ENCODE data around the gene RGP1.

RGP1 gene

DNA sequence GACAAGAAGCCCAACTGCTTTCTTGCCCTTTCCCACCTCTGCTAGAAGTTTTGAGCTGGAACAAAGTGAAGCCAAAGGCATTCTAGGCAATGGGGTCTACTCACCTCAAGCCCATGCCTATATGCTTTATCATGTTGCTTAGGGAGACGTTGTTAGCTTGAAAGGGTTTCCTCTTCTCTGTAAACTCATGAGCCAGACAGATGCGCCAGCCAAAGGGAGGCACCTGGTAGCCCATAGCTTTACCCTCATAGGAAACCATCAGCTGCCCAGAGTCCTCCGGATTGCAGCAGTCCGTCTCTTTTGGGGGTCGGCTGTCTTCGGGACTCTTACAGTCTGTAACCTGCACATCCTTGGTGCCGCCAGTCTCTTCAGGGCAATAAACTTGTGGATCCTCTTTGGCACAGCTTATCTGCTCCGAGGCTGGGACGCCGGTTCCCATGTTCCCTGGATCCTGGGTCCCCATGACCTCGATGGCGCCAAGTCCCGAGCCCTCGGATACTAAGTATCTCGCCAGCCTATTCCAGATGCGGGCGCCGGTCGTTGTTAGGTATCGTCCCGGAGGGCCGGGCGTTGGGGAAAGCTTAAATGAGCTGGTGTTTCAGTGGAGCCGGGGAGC lies 737 bp upstream of the RGP1 start:
- Mint-ChIP-seq H3K27ac (peak overlapping the region; percentile 64 to 85 (median 74)), H3K9me3 (no peaks in the 10 kb centered on the region), H3K4me1 (peaks cover 38% of the 10 kb centered on the region), H3K36me3 (ENCODE audit: low read depth) (peaks cover 44% of the 10 kb centered on the region), H3K4me3 (peak overlapping the region; percentile 93 to 96 (median 94)), H3K27me3 (ENCODE audit: low read depth) (no peaks in the 10 kb centered on the region)
- TF ChIP-seq, protein P1, sequence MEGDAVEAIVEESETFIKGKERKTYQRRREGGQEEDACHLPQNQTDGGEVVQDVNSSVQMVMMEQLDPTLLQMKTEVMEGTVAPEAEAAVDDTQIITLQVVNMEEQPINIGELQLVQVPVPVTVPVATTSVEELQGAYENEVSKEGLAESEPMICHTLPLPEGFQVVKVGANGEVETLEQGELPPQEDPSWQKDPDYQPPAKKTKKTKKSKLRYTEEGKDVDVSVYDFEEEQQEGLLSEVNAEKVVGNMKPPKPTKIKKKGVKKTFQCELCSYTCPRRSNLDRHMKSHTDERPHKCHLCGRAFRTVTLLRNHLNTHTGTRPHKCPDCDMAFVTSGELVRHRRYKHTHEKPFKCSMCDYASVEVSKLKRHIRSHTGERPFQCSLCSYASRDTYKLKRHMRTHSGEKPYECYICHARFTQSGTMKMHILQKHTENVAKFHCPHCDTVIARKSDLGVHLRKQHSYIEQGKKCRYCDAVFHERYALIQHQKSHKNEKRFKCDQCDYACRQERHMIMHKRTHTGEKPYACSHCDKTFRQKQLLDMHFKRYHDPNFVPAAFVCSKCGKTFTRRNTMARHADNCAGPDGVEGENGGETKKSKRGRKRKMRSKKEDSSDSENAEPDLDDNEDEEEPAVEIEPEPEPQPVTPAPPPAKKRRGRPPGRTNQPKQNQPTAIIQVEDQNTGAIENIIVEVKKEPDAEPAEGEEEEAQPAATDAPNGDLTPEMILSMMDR (IDR thresholded peaks at IDR 0.05; ENCODE audit: unreplicated experiment in 3 of 3), result no peak

DNA sequence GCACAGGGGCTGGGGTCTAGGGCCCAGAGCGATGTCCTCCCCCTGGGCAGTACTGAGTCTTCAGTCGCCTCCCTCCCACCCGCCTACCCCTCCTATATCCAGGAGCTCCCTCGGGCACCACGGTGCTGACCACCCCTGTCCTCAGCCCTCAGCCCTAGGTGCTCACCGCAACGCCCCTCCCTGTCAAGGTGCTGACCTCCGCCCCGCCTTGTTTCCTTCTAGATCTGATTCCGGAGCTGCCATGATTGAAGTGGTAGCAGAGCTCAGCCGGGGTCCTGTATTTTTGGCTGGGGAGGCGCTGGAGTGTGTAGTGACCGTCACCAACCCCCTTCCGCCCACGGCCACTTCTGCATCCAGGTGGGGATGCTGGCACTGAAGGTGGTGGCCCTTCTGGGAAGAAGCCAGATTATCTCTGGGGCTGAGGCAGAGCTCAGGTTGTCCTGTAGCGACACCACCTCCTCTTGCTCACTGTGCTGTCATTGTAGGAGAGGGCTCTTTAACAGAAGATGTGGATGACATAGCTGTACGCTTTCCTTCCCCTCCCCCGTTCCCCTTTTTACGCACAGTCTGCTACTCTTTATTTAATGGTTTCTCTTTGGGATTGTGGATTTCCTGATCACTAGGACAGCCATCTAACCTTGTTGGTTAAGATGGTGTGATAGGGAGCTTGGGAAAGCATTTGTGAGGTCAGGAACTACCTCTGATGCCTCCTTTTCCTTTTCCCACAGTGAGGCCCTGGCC lies 598 bp downstream of the RGP1 start:
- peak overlapping the region; percentile 94 to 97 (median 97) for H3K4me3 Mint-ChIP-seq
- H3K9me3 Mint-ChIP-seq, result no peaks in the 10 kb centered on the region
- peak overlapping the region; percentile 86 to 96 (median 95) for H3K27ac Mint-ChIP-seq
- H3K4me1 Mint-ChIP-seq, result peaks cover 35% of the 10 kb centered on the region
- H3K27me3 Mint-ChIP-seq (ENCODE audit: low read depth), result no peaks in the 10 kb centered on the region
- peaks cover 45% of the 10 kb centered on the region for H3K36me3 Mint-ChIP-seq (ENCODE audit: low read depth)
- TF ChIP-seq, protein P1 (IDR thresholded peaks at IDR 0.05; ENCODE audit: unreplicated experiment in 3 of 3), result no peak

- TF ChIP-seq, protein P1 (IDR thresholded peaks at IDR 0.05; ENCODE audit: unreplicated experiment in 3 of 3), result no peak
- Mint-ChIP-seq H3K36me3 (ENCODE audit: low read depth) (peaks cover 44% of the 10 kb centered on the region), H3K27me3 (ENCODE audit: low read depth) (no peaks in the 10 kb centered on the region), H3K4me1 (peaks cover 35% of the 10 kb centered on the region), H3K4me3 (peak overlapping the region; percentile 94 to 97 (median 97)), H3K9me3 (no peaks in the 10 kb centered on the region), H3K27ac (peak overlapping the region; percentile 86 to 96 (median 95))
Observed at GRCh38 chr9:35750256-35750531, 1.1 kb downstream of the RGP1 start.

GRCh38 chr9:35753466-35753865 lies 4.4 kb downstream of the RGP1 start:
- no peak overlapping the region for H3K27ac Mint-ChIP-seq

GRCh38 chr9:35754264-35754663 lies 5.2 kb downstream of the RGP1 start, which contains the start of gene MSMP:
MSMP (minus strand) TSS chr9:35754276; CDS start chr9:35754129, 147 bp downstream.
- H3K4me3 Mint-ChIP-seq, result peak within 1 kb of the TSS; percentile 6 to 32 (median 22)
- TF ChIP-seq, protein P1 (IDR thresholded peaks at IDR 0.05; ENCODE audit: unreplicated experiment in 3 of 3), result no peak
- H3K4me1 Mint-ChIP-seq, result peaks cover 18% of the 10 kb centered on the region
- H3K9me3 Mint-ChIP-seq, result no peaks in the 10 kb centered on the region
- no peak within 1 kb of the TSS for H3K27ac Mint-ChIP-seq
- H3K36me3 Mint-ChIP-seq (ENCODE audit: low read depth), result peaks cover 37% of the 10 kb centered on the region
- H3K27me3 Mint-ChIP-seq (ENCODE audit: low read depth), result no peaks in the 10 kb centered on the region

More at GRCh38 chr9:35753466-35753865, 4.4 kb downstream of the RGP1 start:
- no peaks in the 10 kb centered on the region for H3K9me3 Mint-ChIP-seq
- H3K4me1 Mint-ChIP-seq, result peaks cover 13% of the 10 kb centered on the region
- peak overlapping the region; percentile 6 to 32 (median 22) for H3K4me3 Mint-ChIP-seq
- TF ChIP-seq, protein P1 (IDR thresholded peaks at IDR 0.05; ENCODE audit: unreplicated experiment in 3 of 3), result no peak
- H3K36me3 Mint-ChIP-seq (ENCODE audit: low read depth), result peaks cover 37% of the 10 kb centered on the region
- no peaks in the 10 kb centered on the region for H3K27me3 Mint-ChIP-seq (ENCODE audit: low read depth)

Data from nephron (organoid).